OCI-LY7 (cell line): ENCODE data around the gene ASCC1.
A peak's percentile ranks its signal among the peaks of the same experiment; 100 is the strongest.

Source experiments
- EZH2phosphoT487 ChIP-seq: fragments of 200-600 bp; sonication (generic); IDR thresholded peaks from 2 replicates; pipeline ENCODE4 v1.6.1; 2018; ENCODE audit warnings: low read depth, borderline replicate concordance, mild to moderate bottlenecking, mixed run types, antibody characterized with exemption, low read length, moderate library complexity, mixed read lengths
- TF ChIP-seq, protein P1 (sequence below): fragments of 200-600 bp; sonication (generic); conservative IDR thresholded peaks from 2 replicates; pipeline ENCODE4 v1.5.1; 2014; ENCODE audit warnings: mild to moderate bottlenecking, antibody characterized with exemption, low read length, moderate library complexity, mixed read lengths

- TF ChIP-seq, protein P1, sequence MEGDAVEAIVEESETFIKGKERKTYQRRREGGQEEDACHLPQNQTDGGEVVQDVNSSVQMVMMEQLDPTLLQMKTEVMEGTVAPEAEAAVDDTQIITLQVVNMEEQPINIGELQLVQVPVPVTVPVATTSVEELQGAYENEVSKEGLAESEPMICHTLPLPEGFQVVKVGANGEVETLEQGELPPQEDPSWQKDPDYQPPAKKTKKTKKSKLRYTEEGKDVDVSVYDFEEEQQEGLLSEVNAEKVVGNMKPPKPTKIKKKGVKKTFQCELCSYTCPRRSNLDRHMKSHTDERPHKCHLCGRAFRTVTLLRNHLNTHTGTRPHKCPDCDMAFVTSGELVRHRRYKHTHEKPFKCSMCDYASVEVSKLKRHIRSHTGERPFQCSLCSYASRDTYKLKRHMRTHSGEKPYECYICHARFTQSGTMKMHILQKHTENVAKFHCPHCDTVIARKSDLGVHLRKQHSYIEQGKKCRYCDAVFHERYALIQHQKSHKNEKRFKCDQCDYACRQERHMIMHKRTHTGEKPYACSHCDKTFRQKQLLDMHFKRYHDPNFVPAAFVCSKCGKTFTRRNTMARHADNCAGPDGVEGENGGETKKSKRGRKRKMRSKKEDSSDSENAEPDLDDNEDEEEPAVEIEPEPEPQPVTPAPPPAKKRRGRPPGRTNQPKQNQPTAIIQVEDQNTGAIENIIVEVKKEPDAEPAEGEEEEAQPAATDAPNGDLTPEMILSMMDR, result peak; percentile 65
- no peak for TF ChIP-seq EZH2phosphoT487
Measured at GRCh38 chr10:72243822-72244437, 27.9 kb upstream of the ASCC1 start.
